HFFc6 (cell line): ENCODE measurements around the gene SAC3D1. TPM values are rescaled to one million over a fixed set of nuclear protein-coding genes. Genes with fewer than 3 reads are reported as not detected.

Experiments
- DNase-seq: peaks from one replicate; pipeline ENCODE4 v3.0.0-alpha.2; 2018
- H3K27ac Mint-ChIP-seq: 2 replicates; pipeline ENCODE4 v1.8.0; 2020; ENCODE audit warnings: mild to moderate bottlenecking, mixed read lengths
- H3K27me3 Mint-ChIP-seq: 2 replicates; pipeline ENCODE4 v1.8.0; 2021; ENCODE audit warnings: mild to moderate bottlenecking, moderate library complexity, mixed read lengths; ENCODE audit not compliant: insufficient read depth
- H3K36me3 Mint-ChIP-seq: 2 replicates; pipeline ENCODE4 v1.8.0; 2021; ENCODE audit warnings: low read depth, mixed read lengths
- H3K4me1 Mint-ChIP-seq: 2 replicates; pipeline ENCODE4 v1.8.0; 2020; ENCODE audit warnings: low read depth, mixed read lengths
- H3K4me3 Mint-ChIP-seq: 2 replicates; pipeline ENCODE4 v1.8.0; 2020; ENCODE audit warnings: mild to moderate bottlenecking, moderate library complexity, mixed read lengths
- H3K9me3 Mint-ChIP-seq: 2 replicates; pipeline ENCODE4 v1.8.0; 2020; ENCODE audit warnings: mild to moderate bottlenecking, mixed read lengths
- CTCF ChIP-seq: fragments of 200-600 bp; sonication (generic); IDR thresholded peaks from 2 replicates; pipeline ENCODE4 v1.5.0; 2021; ENCODE audit warnings: antibody characterized with exemption, mild to moderate bottlenecking
- total RNA-seq, 6 experiments: library from RNA; stranded (reverse); fragmentation: NEBNext Ultra II Directional; extraction: Animal tissue kit (Norgen Biotek cat#: 25700); gene quantifications; 2 replicates in 1 of 6; 3 replicates in 5 of 6; pipeline ENCODE4 v1.2.3, GENCODE V29; 2021

The SAC3D1 gene
- total RNA-seq, 6 experiments from 2014 or later: 15.3 to 21.5 (median 18.0) TPM

- Mint-ChIP-seq H3K36me3 (no peaks in the 10 kb centered on the region), H3K9me3 (no peaks in the 10 kb centered on the region), H3K27me3 (peaks cover 4% of the 10 kb centered on the region; the same call in 1 of the 2 replicates), H3K4me1 (peaks cover 35% of the 10 kb centered on the region), H3K27ac (no peak overlapping the region), H3K4me3 (no peak overlapping the region)
- DNase-seq: no peak
- TF ChIP-seq CTCF: no peak
These were observed 32.1 kb upstream of the SAC3D1 start for GRCh38 chr11:65008873-65009272.

GRCh38 chr11:65013130-65013887, 27.7 kb upstream of the SAC3D1 start:
- Mint-ChIP-seq H3K36me3 (peaks cover 10% of the 10 kb centered on the region), H3K27ac (peak overlapping the region; percentile 98), H3K4me1 (peaks cover 18% of the 10 kb centered on the region), H3K4me3 (peak overlapping the region; percentile 93), H3K27me3 (peaks cover 8% of the 10 kb centered on the region), H3K9me3 (no peaks in the 10 kb centered on the region)
- TF ChIP-seq CTCF: peak; percentile 79
- peak; percentile 80 for DNase-seq

DNA sequence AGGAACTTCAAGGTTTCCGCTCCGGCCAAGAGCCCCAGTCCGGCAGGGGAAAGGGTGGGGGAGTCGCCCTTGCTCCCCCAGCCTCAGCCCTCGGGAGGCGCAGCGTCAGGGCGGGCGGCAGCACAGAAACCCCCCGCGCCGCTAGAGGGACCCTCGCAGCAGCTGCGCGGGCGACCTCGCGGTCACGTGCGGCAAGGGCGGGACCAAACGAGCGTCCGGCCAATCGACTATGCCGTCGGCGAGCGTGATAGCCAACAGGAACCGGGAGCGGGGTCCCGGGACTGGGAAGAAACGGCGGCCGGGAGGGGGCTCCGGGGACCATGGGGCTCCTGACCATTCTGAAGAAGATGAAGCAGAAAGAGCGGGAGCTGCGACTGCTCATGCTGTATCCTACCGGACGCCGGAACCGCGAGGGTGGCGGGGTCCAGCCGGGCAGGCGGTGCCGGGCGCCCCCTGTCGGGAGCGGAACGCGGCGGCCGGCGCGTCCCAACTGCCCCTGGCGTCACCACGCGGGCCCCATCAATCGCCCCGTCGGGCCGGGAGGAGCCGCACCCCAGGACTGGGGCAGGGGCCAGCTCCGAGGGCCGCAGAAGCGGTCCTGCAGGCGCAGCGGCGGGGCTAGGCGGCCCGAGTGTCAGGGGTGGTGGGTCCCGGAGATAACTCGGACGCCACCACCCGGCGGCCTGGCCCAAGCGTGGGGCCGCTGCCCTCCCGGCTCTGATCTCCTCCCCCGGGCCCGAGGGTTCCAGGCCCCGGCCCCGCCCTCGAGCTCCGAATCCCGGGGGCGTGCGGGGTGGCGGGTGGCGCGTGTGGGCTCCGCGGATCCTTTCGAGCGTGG, 26.9 kb upstream of the SAC3D1 start, which contains the start of gene ARL2:
TSS of gene ARL2 (plus strand) at position 273 of the 838 bp plus-strand sequence. CDS start at position 321, 48 bp downstream.
- peak within 1 kb of the TSS; percentile 98 for H3K27ac Mint-ChIP-seq

DNA sequence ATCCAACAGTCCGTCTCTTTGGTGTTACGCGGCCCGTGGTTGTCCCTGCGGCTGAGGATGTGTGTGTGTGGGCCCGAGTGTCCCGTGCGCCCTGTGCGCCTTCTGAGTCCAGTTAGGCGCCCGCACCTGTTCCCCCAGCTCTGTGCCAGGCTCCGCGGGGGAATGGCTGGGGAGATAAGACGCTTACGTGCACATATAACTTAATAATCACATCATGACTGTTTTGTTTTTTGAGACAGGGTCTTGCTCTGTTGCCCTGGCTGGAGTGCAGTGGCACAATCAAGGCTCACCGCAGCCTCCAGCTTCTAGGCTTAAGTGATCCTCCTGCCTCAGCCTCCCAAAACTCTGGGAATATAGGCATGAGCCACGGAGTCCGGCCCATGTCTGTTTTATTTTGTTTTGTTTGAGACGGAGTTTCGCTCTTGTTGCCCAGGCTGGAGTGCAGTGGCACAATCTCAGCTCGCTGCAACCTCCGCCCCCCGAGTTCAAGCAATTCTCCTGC, 26.2 kb upstream of the SAC3D1 start:
- Mint-ChIP-seq H3K27ac (peak overlapping the region; percentile 83), H3K27me3 (peaks cover 8% of the 10 kb centered on the region), H3K9me3 (no peaks in the 10 kb centered on the region), H3K4me3 (peak overlapping the region; percentile 86), H3K36me3 (peaks cover 10% of the 10 kb centered on the region), H3K4me1 (peaks cover 18% of the 10 kb centered on the region)
- TF ChIP-seq CTCF: no peak
- no peak for DNase-seq

More for the DNA sequence above, 26.9 kb upstream of the SAC3D1 start, which contains the start of gene ARL2:
- peak; percentile 80 for DNase-seq
- Mint-ChIP-seq H3K4me3 (peak within 1 kb of the TSS; percentile 93), H3K9me3 (no peaks in the 10 kb centered on the region), H3K4me1 (peaks cover 18% of the 10 kb centered on the region), H3K36me3 (peaks cover 10% of the 10 kb centered on the region), H3K27me3 (peaks cover 8% of the 10 kb centered on the region)
- TF ChIP-seq CTCF: peak; percentile 88

DNA sequence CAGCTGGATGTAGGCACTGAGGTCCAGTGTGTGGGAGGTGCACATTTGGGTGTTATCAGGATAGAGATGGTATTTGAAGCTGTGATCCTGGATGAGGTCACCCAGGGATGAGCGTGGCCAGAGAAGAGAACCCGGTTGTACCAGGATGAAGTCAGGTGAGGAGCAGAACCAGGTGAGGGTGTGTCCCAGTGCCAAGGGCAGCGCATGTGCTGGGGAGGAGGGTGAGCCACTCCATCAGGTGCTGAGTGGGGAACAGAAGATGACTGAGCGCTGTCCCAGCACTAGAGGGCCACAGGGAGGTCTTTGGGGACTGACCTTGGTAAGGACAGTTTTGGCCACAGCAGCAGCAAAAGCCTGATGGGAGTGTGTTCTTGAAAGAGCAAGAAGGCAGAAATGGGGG, 24.3 kb upstream of the SAC3D1 start:
- DNase-seq: no peak
- H3K27ac Mint-ChIP-seq: peak overlapping the region; percentile 8; the same call in 1 of the 2 replicates
- H3K9me3 Mint-ChIP-seq: no peaks in the 10 kb centered on the region
- H3K27me3 Mint-ChIP-seq: peaks cover 8% of the 10 kb centered on the region
- H3K4me1 Mint-ChIP-seq: peaks cover 18% of the 10 kb centered on the region
- H3K4me3 Mint-ChIP-seq: no peak overlapping the region
- H3K36me3 Mint-ChIP-seq: peaks cover 10% of the 10 kb centered on the region
- no peak for TF ChIP-seq CTCF
